Esophagus muscularis mucosa (tissue), 4 donors: ENCODE results near the gene CD79B. TPM values are rescaled to one million over a fixed set of nuclear protein-coding genes. Genes with fewer than 3 reads are reported as not detected.

Experiments used
- DNase-seq: peaks from one replicate; pipeline ENCODE4 v3.0.0-alpha.2; 2017; ENCODE audit errors: extremely low spot score
- H3K27ac ChIP-seq, 4 donors: fragments of 200-600 bp; sonication (generic); replicated peaks in 1 of 4; 1 replicate in 3 of 4; 2 replicates in 1 of 4; pipeline ENCODE4 v1.5.1; 2016 to 2019; ENCODE audit warnings: mild to moderate bottlenecking in 1 of 4
- H3K27me3 ChIP-seq, 4 donors: fragments of 200-600 bp; sonication (generic); one replicate each; pipeline versions ENCODE4 v1.5.1 to v1.6.0; 2016 to 2019
- H3K36me3 ChIP-seq, 4 donors: fragments of 200-600 bp; sonication (generic); one replicate each; pipeline ENCODE4 v1.5.1; 2016 to 2019
- H3K4me1 ChIP-seq, 4 donors: fragments of 200-600 bp; sonication (generic); one replicate each; pipeline ENCODE4 v1.5.1; 2016 to 2019
- H3K4me3 ChIP-seq, 4 donors: fragments of 200-600 bp; sonication (generic); 1 replicate in 2 of 4; 2 replicates in 2 of 4; pipeline ENCODE4 v1.5.1; 2016 to 2019; ENCODE audit warnings: mild to moderate bottlenecking in 4 of 4, moderate library complexity in 1 of 4
- H3K9me3 ChIP-seq, 4 donors: fragments of 200-600 bp; sonication (generic); 1 replicate in 3 of 4; 2 replicates in 1 of 4; pipeline ENCODE4 v1.5.1; 2016 to 2019
- CTCF ChIP-seq, 3 experiments: fragments of 200-600 bp in 2 of 3; fragments of 450-650 bp in 1 of 3; sonication (generic) in 2 of 3; IDR thresholded peaks; one replicate each; pipeline ENCODE4 v1.5.1; 2017 to 2019; ENCODE audit warnings: antibody characterized with exemption in 3 of 3, mild to moderate bottlenecking in 2 of 3, moderate library complexity in 1 of 3
- EP300 ChIP-seq: sonication (generic); formaldehyde crosslinking; IDR thresholded peaks from one replicate; pipeline ENCODE4 v1.6.1; 2017; ENCODE audit warnings: antibody characterized with exemption
- POLR2A ChIP-seq: fragments of 450-650 bp; IDR thresholded peaks from one replicate; pipeline ENCODE4 v1.6.1; 2017; ENCODE audit warnings: antibody characterized with exemption, moderate library complexity, mild to moderate bottlenecking, low read depth
- POLR2AphosphoS5 ChIP-seq, 2 donors: sonication (generic); formaldehyde crosslinking; IDR thresholded peaks; one replicate each; pipeline ENCODE4 v1.6.1; 2017; ENCODE audit warnings: antibody characterized with exemption in 2 of 2
- WGBS: methylation state at CpG from one replicate; pipeline ENCODE4 v1.1.5; 2018; 5-methylcytosine and 5-hydroxymethylcytosine counted together
- intact Hi-C: fragments of 100-400 bp; cut with DNase I; formaldehyde crosslinking; loops from one replicate; pipeline ENCODE4 v1.15.1; 2023
- total RNA-seq, 4 donors: library from RNA; depleted of rRNA; stranded (reverse); fragments of >200 nt; gene quantifications; one replicate each; pipeline versions ENCODE4 v1.1.0 to v1.2.1, GENCODE V29; 2016

CD79B gene
- total RNA-seq, 4 donors from 2014 or later = 2.1 to 6.1 (median 5.8) TPM

- TF ChIP-seq POLR2A (no peak), CTCF (IDR thresholded peaks at IDR 0.05) (no peak), POLR2AphosphoS5 (IDR thresholded peaks at IDR 0.05) (no peak), EP300 (no peak)
- WGBS = 100% methylated on average over 1 of the region's 4 CpGs
Measured at GRCh38 chr17:63955791-63956190, 23.7 kb upstream of the CD79B start.

GRCh38 chr17:63955232-63955631 is 23.1 kb upstream of the CD79B start:
- intact Hi-C loops = no loop called here
- Histone ChIP-seq H3K4me1 (peaks cover 0 to 8% (median 0%) of the 10 kb centered on the region in 4 donors), H3K27ac (no peak overlapping the region)

More at GRCh38 chr17:63955791-63956190, 23.7 kb upstream of the CD79B start:
- Histone ChIP-seq H3K36me3 (no peaks in the 10 kb centered on the region), H3K4me1 (peaks cover 4 to 9% (median 4%) of the 10 kb centered on the region in 4 donors), H3K27ac (no peak overlapping the region), H3K27me3 (peaks cover 0 to 10% (median 0%) of the 10 kb centered on the region in 4 donors), H3K4me3 (no peak overlapping the region), H3K9me3 (no peaks in the 10 kb centered on the region)
- no peak for DNase-seq
- intact Hi-C loops = no loop called here

GRCh38 chr17:63954402-63955063 is 22.4 kb upstream of the CD79B start:
- whole genome bisulfite sequencing = 60% methylated on average over 10 of the region's 11 CpGs

More at GRCh38 chr17:63955232-63955631, 23.1 kb upstream of the CD79B start:
- no peaks in the 10 kb centered on the region for H3K36me3 ChIP-seq
- H3K9me3 ChIP-seq = no peaks in the 10 kb centered on the region
- no peak for DNase-seq
- TF ChIP-seq CTCF (IDR thresholded peaks at IDR 0.05) = no peak
- TF ChIP-seq POLR2A = no peak
- peaks cover 0 to 11% (median 0%) of the 10 kb centered on the region in 4 donors for H3K27me3 ChIP-seq
- WGBS = 85% methylated on average over 11 of the region's 11 CpGs
- no peak overlapping the region for H3K4me3 ChIP-seq

GRCh38 chr17:63950940-63951907 is 19.1 kb upstream of the CD79B start:
- Histone ChIP-seq H3K4me3 (no peak overlapping the region), H3K36me3 (no peaks in the 10 kb centered on the region), H3K4me1 (peaks cover 0 to 8% (median 0%) of the 10 kb centered on the region in 4 donors), H3K27me3 (peaks cover 0 to 44% (median 0%) of the 10 kb centered on the region in 4 donors), H3K27ac (no peak overlapping the region), H3K9me3 (no peaks in the 10 kb centered on the region)
- DNase-seq = no peak
- peak in 1 of 3 experiments; percentile 5 for TF ChIP-seq CTCF (IDR thresholded peaks at IDR 0.05)
- no peak for TF ChIP-seq POLR2A
- intact Hi-C loops = no loop called here
- WGBS = 95% methylated on average over 19 of the region's 29 CpGs

More at GRCh38 chr17:63954402-63955063, 22.4 kb upstream of the CD79B start:
- Histone ChIP-seq H3K27me3 (peaks cover 0 to 18% (median 0%) of the 10 kb centered on the region in 4 donors), H3K4me3 (no peak overlapping the region), H3K4me1 (peaks cover 0 to 8% (median 0%) of the 10 kb centered on the region in 4 donors), H3K27ac (no peak overlapping the region), H3K36me3 (no peaks in the 10 kb centered on the region), H3K9me3 (no peaks in the 10 kb centered on the region)
- TF ChIP-seq CTCF (IDR thresholded peaks at IDR 0.05) = no peak
- no peak for TF ChIP-seq POLR2AphosphoS5 (IDR thresholded peaks at IDR 0.05)
- TF ChIP-seq POLR2A = no peak
- TF ChIP-seq EP300 = no peak
- DNase-seq = no peak
- intact Hi-C loops = no loop called here
